GM12874 (cell line): ENCODE results near the gene CNIH3.

Source experiments
- TF ChIP-seq, protein P1 (sequence below): IDR thresholded peaks from 2 replicates; pipeline ENCODE4 v1.5.1; 2011; ENCODE audit warnings: low read depth, mild to moderate bottlenecking, control low read depth, low read length, moderate library complexity; ENCODE audit not compliant: insufficient read depth

Gene CNIH3

DNA sequence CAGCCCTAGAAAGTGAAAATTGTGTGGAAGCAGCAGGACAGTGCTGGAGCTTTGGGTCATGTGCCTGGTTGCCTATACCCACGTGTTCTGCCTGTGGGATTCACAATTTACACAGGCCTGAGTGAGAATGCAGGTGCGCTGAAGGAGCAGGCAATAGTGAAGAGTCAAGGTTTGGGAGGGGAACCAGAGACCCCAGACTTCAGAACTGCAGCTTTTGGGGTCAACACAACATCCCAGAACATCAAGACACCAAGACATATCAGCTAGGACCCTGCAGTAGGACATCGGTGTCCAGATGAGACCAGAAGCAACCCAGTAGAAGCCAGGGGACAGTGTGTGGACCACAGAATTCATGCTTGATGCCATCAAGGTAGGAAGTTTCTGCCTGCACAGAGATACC is 29.1 kb upstream of the CNIH3 start:
- TF ChIP-seq, protein P1, sequence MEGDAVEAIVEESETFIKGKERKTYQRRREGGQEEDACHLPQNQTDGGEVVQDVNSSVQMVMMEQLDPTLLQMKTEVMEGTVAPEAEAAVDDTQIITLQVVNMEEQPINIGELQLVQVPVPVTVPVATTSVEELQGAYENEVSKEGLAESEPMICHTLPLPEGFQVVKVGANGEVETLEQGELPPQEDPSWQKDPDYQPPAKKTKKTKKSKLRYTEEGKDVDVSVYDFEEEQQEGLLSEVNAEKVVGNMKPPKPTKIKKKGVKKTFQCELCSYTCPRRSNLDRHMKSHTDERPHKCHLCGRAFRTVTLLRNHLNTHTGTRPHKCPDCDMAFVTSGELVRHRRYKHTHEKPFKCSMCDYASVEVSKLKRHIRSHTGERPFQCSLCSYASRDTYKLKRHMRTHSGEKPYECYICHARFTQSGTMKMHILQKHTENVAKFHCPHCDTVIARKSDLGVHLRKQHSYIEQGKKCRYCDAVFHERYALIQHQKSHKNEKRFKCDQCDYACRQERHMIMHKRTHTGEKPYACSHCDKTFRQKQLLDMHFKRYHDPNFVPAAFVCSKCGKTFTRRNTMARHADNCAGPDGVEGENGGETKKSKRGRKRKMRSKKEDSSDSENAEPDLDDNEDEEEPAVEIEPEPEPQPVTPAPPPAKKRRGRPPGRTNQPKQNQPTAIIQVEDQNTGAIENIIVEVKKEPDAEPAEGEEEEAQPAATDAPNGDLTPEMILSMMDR: no peak

DNA sequence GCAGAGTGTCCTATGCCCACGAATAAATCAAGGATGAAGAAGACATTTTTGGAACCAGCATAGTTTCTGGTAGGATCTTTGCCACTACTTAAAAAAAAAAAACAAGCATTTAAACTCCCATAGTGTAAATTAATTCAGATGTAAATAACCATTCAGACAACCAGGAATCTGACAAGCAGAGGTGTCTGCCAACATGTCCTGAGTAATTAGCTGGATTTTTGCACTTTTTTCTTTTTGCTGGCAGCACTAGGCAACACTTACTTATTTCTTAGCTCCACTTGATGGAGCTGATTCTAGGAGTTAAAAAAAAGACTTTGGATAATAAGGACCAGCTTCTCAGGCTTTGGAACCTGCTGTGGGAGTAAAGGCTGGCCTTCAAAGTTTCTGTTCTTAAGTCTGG is 27.6 kb upstream of the CNIH3 start:
- TF ChIP-seq, protein P1: no peak

DNA sequence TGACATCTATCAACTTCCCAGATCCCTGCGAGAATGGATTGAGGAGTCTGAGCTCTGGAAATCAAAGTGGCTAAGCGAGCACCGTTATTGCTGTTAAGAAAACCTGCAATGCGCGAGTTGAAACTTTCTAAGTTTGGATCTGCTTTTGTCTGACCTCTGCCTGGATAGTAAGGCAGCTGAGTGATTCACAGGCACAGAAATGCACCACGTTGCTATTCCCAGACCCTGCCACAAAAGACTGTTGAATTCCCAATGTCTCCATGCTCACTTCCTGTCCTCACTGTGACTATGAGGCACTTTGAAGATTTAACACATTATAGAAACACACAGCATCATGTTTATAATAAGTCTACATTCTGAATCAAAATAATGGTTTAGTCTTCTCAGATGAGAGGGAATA is 27.1 kb upstream of the CNIH3 start:
- TF ChIP-seq, protein P1: no peak

DNA sequence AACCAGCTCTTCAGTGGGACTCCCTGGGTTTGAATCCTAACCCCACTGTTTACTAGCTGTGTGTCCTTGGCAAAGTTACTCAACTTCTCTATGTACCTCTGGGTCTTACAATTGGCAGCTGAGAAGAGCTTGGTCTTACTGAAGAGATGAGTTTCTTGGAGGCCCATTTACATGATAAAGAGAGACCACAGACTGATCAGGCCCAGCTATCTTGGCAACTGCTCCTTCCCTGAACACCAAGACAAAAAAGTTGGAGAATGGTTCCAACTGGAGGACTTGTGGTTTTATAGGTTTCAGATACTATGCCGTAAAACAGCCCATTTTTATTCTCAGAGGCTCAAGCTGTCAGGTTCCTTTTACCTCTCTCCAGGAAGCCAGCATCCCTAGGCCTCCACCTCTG is 24.8 kb upstream of the CNIH3 start:
- TF ChIP-seq, protein P1: no peak

DNA sequence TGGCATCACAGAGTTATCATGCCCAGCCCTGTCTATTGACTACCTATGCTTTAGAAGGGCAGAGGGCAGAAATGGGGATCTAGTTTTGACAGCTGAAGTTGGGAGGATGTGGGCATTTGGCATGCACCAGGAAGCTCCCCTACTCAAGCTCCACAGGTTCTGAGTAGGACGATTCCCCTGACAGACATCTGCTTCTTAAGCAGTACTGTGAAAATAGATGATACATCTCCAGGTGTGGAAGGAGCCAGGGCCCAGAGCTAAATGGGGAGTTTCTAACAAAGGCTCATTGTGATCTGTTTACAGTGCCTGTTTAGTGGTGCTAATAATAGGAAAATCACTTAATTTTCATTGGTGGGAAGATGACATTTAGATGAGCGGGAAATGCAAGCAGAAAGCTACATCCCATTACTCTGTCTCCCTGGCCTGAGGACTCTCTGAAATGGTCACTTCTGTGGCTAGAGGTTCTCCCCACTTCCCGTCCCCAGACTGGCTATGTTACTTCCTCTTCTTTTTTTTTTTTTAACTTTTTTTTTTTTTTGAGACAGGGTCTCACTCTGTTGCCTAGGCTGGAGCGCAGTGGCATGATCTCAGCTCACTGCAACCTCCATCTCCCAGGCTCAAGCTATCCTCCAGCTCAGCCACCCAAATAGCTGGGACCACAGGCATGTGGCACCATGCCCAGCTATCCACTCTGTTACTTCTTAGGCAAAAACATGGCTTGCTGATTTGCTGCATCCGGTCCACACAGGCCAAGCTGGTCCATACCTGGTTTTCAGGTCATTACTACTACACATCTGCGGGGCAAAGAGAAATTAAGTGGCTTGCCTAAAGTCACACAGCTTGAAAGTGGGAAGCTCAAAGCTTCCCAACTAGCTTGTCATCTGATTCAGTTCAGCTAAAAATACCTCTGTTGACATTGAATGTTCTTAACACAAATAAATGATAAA is 23.2 kb upstream of the CNIH3 start:
- TF ChIP-seq, protein P1: no peak

DNA sequence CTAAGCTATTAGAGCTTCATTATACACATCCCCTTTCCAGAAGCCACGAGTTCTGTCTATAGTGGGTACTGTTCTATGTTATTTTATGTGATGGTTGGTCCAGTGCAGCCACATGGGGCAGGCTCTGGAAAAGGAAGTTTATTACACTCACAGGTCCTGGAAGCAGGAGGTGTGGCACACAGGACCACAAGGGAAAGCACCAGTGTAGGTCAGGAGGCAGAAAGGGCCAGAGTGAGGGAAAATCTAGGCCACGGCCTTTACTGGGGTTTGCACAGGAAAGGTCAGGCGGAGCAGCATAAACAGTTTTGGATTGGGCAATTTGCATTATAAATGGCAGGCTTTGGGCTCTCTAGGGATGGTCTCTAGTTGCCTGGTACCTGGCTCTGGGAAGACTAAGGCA is 21.8 kb upstream of the CNIH3 start:
- TF ChIP-seq, protein P1: no peak

DNA sequence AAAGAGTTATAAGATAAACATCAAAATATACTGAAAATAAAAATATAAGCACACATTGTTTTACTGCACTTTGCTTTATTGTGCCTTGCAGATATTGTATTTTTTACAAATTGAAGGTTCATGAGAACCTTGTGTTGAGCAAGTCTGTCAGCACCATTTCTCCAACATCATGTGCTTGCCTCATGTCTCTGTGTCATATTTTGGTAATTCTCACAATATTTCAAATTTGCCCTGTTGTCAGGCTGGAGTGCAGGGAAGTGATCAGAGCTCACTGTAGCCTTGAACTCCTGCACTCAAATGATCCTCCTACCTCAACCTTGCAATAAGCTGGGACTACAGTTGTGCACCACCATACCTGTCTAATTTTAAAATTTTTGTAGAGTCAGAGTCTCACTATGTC is 21.3 kb upstream of the CNIH3 start:
- TF ChIP-seq, protein P1: no peak
